ENCODE measurements around the gene AHNAK.
"Not testable (repeated sequence)": the region's sequence is repeated elsewhere in the genome, so short reads cannot be mapped to it uniquely, and the experiment has no call there.

Gene AHNAK, protein sequence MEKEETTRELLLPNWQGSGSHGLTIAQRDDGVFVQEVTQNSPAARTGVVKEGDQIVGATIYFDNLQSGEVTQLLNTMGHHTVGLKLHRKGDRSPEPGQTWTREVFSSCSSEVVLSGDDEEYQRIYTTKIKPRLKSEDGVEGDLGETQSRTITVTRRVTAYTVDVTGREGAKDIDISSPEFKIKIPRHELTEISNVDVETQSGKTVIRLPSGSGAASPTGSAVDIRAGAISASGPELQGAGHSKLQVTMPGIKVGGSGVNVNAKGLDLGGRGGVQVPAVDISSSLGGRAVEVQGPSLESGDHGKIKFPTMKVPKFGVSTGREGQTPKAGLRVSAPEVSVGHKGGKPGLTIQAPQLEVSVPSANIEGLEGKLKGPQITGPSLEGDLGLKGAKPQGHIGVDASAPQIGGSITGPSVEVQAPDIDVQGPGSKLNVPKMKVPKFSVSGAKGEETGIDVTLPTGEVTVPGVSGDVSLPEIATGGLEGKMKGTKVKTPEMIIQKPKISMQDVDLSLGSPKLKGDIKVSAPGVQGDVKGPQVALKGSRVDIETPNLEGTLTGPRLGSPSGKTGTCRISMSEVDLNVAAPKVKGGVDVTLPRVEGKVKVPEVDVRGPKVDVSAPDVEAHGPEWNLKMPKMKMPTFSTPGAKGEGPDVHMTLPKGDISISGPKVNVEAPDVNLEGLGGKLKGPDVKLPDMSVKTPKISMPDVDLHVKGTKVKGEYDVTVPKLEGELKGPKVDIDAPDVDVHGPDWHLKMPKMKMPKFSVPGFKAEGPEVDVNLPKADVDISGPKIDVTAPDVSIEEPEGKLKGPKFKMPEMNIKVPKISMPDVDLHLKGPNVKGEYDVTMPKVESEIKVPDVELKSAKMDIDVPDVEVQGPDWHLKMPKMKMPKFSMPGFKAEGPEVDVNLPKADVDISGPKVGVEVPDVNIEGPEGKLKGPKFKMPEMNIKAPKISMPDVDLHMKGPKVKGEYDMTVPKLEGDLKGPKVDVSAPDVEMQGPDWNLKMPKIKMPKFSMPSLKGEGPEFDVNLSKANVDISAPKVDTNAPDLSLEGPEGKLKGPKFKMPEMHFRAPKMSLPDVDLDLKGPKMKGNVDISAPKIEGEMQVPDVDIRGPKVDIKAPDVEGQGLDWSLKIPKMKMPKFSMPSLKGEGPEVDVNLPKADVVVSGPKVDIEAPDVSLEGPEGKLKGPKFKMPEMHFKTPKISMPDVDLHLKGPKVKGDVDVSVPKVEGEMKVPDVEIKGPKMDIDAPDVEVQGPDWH (N-terminal part only)

DNA sequence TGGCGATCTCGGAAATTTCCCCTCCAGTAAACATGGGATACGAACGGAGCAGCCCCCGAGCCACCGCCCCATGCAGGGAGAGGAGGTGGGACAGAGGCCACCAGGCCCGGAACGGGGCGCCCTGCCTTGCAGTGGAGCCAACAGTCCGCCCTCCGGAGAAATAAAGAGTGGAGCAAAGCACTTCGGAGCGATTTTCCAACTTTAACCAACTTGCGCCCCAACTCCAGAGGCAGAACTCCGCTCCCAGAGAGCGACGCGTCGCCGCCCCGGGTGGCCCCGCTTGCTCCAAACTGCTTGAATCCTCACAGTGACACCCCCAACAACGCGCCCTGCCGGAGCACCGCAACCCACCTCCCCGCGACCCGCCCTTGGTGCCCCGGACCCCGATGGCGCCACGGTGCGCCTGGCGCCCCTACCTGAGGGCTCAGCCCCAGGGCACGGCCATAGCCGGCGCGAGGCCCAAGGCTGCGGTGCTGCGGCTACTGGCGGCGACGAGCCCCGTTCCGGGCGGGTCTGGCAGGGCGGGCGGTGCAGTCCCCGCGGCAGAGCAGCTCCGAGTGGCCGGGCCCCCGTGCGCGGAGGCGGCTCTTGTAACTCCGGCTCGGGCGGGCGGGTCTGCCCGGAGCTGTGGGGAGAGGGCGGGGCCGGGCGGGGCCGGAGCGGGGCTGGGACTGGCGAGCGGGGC is at the start of gene AHNAK:
AHNAK (minus strand) TSS at position 563 of the 685 bp plus-strand sequence. CDS start 10,708 bp downstream, outside the sequence.
- no peak for DNase-seq

DNA sequence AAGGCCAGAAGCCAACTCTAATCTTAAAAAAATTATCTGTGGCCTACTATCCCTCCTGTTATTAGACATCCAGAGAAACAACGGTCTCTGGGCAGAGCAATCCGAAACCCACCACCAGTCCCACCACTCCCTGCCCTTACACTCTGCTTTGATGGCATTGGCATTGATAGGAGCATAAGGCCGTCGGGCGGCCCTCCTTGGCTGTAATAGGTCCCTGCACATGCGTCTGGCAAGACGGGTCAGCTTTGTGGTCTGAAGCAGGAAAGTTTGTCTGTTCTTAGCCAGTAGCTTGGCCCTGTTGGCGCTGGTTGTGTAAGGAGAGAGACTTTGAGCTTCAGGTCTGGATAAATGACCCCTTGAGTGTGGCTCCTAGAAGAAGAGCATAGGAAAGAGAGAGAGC is 48.5 kb upstream of the AHNAK start:
- DNase-seq = no peak

DNA sequence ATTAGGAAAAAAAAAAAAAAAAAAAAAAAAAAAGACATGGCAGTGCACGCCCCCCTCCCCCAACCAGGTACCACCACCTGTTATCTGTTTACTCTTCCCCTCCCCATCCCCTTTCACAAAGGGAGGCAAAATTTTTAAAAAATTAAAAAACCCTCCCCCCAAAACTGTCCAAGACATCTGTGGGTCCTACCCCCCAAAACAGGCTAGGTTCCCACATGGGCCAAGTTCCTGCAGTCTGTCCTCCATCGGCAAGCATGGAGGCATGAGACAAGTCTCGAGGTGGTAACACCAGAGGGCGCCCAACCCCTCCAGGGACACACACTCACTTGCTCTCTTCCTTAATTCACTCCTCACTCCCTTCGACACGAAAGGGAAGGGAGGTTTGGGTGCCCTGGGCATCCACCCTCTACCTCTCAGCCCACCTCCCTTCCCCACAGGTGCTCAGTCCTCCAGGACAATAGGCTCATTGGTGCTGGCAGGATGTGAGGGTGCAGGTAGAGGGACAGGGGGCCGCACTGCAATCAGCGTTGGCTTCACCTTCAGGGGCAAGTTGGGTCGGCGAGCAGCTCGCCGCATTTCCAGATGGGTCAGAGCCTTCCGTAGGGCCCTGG is 46.9 kb upstream of the AHNAK start:
- no peak for DNase-seq

DNA sequence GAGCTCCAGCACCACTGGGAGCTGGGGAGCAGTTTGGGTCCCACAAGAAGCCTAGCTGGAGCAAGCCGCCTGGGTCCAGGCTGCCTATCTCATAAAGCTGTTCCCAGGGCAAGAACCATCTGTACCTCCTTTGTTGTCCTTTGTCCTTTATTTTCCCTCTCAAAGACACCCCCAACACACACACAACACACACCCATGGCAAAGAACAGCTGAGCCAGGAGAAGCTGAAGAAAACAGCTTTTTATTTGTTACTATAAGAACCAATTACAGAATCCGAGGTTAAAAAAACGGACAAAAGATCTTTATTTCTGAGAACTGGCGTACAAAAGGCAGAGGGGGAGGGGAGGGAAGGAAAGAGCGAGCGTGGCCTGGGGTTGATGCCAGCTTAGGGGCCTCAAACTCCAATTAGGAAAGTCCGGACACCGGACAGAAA is 46.4 kb upstream of the AHNAK start:
- DNase-seq = no peak

DNA sequence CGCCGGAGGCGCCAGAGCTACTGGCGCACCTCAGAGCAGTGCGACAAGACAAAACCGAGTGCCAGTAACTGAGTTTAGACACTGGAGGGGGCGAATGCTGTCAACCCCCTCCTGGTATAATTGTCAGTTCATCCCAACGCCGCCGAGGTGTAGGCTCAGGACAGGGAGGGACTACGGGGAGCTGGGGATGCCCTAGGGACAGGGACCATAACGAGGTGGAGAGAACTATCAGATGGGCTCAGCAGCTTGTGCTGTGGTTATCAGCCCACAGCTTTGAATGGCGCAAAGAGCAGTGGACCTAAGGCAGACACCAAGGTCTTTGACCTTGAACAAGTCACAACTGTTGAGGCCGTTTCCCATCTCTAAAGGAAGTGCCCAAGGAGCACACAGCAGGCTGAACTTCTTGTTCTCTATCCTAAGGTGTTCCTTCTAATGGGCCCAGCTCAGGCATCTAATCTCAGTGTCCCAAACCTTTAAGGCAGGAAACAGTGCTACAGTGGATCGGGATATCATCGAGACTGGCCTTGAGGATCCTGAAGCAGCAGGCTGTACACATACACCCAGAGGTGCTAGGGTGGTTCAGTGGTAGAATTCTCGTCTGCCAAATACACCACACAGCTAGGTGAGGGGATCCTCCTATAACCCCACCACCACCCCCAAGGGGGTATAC is 45.7 kb upstream of the AHNAK start:
- DNase-seq = no peak

DNA sequence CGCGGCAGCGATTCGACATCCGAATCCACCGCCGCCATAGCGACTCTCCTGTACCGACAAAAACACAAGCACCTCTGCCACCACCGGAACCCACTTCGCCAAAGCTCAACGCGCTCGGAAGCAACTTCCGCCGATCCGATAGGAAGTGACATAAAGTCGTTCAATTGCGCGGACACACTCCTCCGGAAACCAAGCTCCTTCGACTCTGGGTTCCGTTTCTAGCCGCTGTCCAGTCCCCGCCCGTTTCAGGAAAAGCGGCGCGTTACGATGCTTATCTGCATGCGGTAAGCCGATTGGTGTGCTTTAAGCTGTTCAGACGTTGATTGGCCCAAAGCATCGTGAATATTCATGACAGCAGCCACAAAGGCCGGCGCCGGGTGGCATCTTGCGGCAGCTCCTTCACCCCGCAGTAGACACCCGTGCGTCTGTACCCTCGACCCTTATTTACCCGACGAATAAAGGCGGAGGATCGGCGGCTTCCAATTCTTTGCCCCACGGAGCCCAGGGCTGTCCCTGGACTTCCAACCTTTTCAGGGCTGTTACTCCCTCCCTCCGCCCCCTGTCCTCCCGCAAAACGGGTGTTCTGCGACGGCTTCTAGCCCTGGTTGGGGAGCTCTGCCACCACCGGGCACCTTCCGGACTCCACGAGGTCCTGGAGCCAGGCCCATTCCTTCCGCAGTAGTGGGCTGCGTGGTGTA is 45.0 kb upstream of the AHNAK start, which contains the start of gene TUT1:
TUT1 (minus strand) TSS at position 76 of the 698 bp plus-strand sequence; CDS start at position 38, 38 bp downstream.
- DNase-seq = peak; percentile 99

DNA sequence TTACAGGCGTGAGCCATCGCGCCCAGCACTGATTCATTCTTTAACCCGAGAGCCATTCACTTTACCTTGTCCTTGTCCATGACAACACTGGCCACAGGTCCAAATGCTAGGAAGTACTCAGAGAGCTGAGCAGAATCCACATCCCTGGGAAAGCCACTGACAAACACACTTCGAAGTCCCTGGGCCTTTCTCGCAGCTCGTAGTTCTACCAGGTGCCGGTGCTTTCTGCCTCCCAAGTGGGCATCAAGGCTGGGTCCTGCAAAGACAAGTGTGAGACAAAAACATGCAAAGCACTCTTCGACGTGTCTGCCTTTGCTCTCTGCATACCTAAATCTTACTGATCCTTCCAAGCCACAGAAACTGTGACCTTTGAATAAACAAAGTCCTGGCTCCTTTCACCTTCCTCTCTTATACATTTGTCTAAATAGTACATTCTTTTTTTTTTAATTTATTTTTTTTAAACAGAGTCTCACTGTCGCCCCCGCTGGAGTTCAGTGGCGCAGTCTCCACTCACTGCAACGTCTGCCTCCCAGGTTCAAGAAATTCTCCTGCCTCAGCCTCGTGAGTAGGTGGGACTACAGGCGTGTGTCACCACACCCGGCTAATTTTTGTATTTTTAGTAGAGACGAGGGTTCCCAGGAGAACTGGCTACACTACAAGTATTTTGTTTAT is 42.5 kb upstream of the AHNAK start:
- no peak for DNase-seq

DNA sequence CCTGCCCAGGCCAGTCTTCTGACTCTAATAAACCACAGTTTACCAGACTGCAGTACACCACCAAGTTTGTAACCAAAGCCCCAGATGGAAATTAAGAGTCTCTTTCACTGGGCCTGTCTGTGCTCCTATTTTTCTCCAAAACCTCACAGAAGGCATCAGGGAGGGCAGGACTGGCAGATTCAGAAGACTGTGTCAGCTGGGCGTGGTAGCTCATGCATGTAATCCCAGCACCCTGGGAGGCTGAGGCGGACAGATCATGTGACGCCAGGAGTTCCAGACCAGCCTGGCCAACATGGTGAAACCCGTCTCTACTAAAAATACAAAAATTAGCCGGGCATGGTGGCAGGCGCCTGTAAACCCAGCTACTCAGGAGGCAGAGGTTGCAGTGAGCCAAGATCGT is 38.8 kb upstream of the AHNAK start:
- not testable (repeated sequence) for DNase-seq

DNA sequence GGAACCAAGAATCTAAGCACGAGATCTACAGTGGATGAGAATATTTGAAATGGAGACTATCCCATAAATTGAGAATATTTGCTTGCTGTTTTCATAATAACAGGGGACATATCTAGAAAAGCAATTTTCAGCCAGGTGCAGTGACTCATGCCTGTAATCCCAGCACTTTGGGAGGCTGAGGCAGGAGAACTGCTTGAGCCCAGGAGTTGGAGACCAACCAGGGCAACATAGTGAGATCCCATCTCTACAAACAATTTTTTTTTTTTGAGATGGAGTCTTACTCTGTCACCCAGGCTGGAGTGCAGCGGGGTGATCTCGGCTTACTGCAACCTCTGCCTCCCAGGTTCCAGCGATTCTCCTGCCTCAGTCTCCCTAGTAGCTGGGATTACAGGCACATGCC is 35.1 kb upstream of the AHNAK start:
- not testable (repeated sequence) for DNase-seq

DNA sequence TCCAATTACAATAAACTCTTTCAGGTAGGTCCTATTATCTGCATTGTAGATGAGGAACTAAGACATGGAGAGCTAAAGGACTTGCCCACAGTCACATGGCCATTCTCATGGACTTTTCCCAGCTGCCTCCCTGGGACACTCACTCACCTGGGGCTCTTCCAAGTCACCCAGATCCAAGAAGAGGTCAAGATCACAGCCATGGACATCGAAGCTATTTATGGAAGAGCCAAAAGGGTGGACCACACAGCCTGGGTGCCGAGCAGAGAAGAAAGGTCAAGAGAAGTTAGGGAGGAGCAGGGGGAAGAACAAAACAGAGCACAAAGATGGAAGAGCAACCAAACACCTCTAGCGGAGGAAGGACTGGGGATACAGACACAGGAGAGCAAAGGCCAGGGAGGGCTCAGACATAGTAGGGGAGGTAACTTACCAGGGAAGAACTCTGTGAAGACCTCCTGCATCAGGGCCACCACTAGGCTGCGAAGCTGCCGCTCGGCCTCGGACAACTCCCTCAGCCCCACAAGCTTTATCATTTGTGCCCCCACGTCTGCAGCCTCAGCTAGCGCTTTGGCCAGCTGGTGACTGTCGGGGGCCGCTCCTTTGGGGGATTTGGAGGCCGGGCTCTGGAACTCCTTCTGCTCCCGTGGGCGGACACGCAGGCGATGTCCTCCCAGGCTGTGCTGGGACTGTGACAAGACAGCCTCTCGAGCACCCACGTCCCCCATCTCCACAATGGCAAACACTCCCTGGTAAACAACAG is 34.5 kb upstream of the AHNAK start:
- DNase-seq = no peak

DNA sequence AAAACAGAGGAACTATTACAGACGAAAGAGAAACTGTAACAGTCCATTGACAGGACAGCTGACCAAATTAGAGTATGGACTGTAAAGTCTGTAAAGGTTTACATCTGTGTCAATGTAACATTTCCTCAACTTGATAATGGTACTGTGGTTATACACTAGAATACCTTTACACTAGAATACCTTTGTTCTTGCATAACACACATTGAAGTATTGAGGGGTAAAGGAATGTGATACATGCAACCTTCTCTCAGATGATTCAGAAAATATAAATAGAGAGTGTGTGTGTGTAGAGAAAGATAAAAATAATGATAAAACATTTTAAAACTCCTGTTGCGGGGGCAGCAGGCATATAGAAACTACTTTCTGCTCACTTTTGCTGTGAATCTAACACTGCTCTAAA is 32.6 kb upstream of the AHNAK start:
- no peak for DNase-seq

DNA sequence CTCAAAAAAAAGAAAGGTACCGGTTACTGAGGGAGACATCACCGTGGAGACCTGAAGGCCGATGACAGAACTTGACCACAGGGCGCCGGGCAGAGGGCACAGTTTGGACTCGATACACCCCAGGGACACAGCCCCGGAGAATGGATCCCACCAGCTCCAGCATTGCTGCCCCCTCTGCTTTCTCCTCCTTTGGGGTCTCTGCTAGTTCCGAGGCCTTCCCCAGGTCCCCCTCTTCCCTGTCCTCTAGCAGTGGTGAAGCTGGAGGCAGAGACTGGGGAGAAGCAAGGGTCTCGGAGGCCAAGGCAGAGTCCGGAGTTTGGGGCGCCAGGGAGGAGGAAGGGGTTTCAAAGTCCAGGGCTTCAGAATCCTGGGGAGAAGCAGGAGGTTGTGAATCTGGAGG is 31.9 kb upstream of the AHNAK start:
- no peak for DNase-seq

DNA sequence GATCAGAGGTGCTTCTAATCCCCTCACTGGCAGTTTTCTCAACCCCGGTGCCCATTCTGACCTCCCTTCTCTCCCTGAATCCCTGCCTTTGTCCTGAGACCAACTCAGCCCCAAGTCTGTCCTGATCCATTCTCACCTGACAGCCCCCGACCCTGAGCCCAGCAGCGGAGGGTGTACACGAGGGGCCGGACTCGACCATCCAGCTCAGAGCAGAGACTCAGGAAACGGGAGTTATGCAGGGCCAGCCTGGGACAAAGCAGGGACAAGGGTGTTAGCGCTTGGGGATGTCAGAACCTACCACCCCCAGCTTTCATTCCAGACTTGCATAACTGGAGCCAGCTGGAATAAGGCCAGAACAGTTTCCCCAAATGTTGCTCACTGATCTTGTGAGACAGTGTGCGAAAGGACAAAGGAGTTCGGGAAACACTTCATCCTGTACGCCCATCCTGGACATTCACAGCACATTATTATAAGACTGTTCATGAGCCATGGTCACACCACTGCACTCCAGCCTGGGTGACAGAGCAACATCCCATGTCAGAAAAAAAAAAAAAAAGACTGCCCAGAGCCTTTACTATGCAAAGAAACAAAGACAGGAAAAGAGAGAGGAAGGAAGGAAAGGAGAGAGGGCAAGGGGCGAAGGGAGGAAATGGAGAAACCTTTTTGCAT is 30.6 kb upstream of the AHNAK start:
- DNase-seq = no peak

DNA sequence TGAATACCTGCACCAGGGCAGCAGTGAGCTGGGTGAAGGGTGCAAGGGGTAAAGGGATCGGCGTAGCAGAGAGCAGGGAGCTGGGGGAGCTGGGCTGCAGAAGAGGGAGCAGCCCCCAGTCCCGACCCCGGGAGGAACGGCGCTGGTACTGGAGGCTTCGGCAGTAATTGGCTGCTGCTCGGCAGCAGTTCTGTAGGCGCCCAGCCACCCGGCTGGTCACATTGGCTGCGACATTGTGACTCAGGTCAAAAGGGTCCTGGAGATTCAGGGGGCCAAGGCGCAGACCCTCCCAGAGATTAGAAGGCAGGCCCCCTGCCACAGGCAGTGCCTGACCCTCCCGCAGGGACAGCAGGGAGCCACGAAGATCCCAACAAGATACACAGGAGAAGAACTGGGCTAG is 29.2 kb upstream of the AHNAK start:
- no peak for DNase-seq

DNA sequence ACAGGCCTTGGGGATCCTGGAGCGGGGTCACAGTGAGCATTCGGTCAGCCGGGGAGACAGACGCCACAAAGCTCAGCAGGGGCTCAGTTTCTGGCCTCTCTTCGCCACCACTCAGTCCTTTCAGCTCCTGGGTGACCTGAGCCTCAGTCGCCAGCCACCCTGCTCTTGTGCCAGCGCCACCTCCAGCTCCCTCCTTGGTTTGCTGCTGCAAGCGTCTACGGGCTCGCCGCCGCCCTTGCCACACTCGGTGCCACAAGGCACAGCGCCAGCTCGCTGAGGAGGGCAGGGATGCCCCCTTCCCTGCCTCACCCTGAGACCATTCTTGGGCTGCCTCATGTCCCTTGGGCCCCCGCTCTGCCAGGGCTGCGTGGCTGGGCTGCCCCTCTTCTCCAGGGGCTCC is 28.6 kb upstream of the AHNAK start:
- no peak for DNase-seq

DNA sequence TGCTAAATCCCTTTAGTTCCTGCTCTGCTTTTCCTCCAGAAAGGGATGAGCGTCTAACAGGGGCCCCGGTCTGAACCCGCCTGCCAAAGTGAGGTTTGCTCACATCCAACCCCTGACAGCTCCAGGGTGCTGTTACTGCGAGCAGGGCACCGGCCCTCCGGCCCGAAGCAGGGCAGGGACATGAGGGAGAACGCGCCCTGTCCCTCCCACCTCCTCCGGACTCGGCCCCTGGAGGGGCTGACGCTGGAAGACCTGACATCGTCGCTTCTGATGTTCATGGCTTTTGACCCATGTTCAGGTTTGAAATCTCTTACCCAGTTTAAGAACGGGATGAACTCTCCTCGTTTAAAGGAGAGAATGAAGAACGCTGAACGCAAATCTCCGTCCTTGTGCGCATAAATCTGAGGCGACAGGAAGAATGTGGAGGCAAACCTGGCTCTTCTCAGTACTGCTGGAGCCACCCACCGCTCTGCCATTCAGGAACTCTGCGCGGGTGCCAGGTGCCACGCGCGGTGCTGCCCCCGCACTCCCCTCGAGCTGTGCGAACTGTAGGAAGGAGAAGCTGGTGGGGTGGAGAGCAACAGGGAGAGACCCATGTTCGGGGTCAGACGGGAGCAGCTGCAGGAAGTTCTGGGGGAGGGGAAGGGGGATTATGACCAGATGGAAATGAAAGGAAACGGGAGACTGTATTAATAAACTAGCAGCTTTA is 27.9 kb upstream of the AHNAK start:
- DNase-seq = no peak

DNA sequence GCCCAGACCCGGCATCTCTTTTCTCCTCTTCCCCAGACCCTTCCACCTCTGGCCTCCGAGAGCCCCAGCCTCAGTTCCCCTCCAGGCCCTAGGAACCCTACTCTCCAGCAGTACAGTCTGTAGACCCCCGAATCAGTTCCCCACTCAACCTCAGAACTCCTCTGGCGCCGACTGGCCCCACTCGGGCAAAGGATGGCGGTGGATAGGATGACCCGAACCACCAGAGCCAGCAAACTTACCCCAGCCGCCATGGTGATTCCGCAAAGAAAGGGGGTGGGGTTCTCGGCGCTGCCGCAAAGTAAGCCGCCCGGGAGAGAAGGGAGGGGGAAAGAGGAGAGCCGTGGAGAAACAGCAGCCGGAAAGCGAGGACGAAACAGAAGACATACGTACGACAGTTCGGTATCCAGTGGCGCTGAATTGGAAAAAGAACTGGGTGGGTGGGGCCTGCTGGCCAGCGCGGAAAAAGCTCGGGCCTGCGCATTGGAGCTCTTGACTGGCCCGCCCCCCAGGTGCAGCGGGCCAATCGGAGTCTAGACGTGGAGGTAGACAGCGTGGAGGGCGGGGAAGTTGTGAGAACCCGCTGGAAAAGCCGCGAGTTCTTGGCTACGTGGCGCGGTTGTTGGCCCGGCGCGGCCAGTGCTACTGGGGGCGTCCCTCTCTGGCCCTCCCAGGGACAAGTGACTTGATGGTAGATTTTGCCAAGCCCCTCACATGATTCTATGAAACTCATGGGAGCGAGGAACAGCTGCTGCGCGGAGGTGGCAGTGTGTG is 27.2 kb upstream of the AHNAK start, which contains the start of gene EEF1G:
EEF1G (minus strand) TSS at position 300 of the 771 bp plus-strand sequence; CDS start at position 251, 49 bp downstream.
- peak; percentile 95 for DNase-seq
